Left renal pelvis (tissue), 4 donors: ENCODE results near the gene LITAFD. TPM values are rescaled to one million over a fixed set of nuclear protein-coding genes. Genes with fewer than 3 reads are reported as not detected.

Experiments used
- DNase-seq, 4 donors: peaks; one replicate each; pipeline ENCODE4 v3.0.0-alpha.2; 2013; ENCODE audit warnings: low read depth in 4 of 4, low spot score in 3 of 4
- polyA plus RNA-seq, 4 donors: library from polyadenylated mRNA; unstranded; fragments of 120-200 nt; gene quantifications; one replicate each; pipeline ENCODE4 v1.2.1, GENCODE V29; 2013; ENCODE audit not compliant: insufficient read length in 4 of 4

The LITAFD gene
- polyA plus RNA-seq, 4 donors, result 0.20 TPM; not detected in 3

GRCh38 chr16:8890549-8890921, 8.4 kb downstream of the LITAFD start:
- no peak for DNase-seq

- DNase-seq, result no peak
Observed at GRCh38 chr16:8892101-8892575, 10.0 kb downstream of the LITAFD start.

GRCh38 chr16:8893426-8893825, 11.3 kb downstream of the LITAFD start:
- no peak for DNase-seq

GRCh38 chr16:8893976-8894690, 12.0 kb downstream of the LITAFD start:
- no peak for DNase-seq

- no peak for DNase-seq
Observed at GRCh38 chr16:8894736-8895334, 12.7 kb downstream of the LITAFD start.

- no peak for DNase-seq
Observed at GRCh38 chr16:8898660-8899318, 16.6 kb downstream of the LITAFD start.

- DNase-seq, result no peak
Observed at GRCh38 chr16:8899709-8900317, 17.7 kb downstream of the LITAFD start.

GRCh38 chr16:8900343-8900742, 18.2 kb downstream of the LITAFD start:
- no peak for DNase-seq

GRCh38 chr16:8901320-8901861, 19.2 kb downstream of the LITAFD start:
- DNase-seq, result no peak

GRCh38 chr16:8903004-8903403, 20.9 kb downstream of the LITAFD start:
- no peak for DNase-seq

- DNase-seq, result no peak
Observed at GRCh38 chr16:8904018-8904430, 21.9 kb downstream of the LITAFD start.

GRCh38 chr16:8905168-8905762, 23.1 kb downstream of the LITAFD start:
- no peak for DNase-seq

GRCh38 chr16:8905795-8906591, 23.8 kb downstream of the LITAFD start:
- no peak for DNase-seq

- no peak for DNase-seq
Observed at GRCh38 chr16:8907096-8907495, 24.9 kb downstream of the LITAFD start.

GRCh38 chr16:8908810-8909468, 26.8 kb downstream of the LITAFD start:
- no peak for DNase-seq

- DNase-seq, result no peak
Observed at GRCh38 chr16:8910811-8911210, 28.7 kb downstream of the LITAFD start.

- DNase-seq, result no peak
Observed at GRCh38 chr16:8912793-8913192, 30.6 kb downstream of the LITAFD start.

- DNase-seq, result no peak
Observed at GRCh38 chr16:8914098-8914497, 31.9 kb downstream of the LITAFD start.

GRCh38 chr16:8915722-8916301, 33.7 kb downstream of the LITAFD start:
- DNase-seq, result no peak
